ENCODE results near the gene ODC1.

DNA sequence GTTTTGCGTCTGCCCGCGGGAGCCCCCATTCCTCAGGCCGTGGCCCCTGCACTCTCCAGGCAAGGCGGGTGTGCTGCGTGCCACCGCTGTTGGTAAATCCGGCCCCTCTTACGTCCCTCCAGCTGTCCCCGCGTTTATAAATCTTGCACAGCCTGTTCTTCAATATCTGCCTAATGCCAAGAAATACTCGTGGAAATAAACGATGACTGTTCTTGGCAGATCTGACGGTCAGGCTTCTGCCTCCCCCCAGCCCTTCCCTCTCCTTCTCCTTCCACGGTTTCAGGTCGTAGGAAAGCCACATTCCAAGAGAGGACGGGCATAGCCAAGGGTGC, 20.5 kb downstream of the ODC1 start:
- TF ChIP-seq, protein P1, sequence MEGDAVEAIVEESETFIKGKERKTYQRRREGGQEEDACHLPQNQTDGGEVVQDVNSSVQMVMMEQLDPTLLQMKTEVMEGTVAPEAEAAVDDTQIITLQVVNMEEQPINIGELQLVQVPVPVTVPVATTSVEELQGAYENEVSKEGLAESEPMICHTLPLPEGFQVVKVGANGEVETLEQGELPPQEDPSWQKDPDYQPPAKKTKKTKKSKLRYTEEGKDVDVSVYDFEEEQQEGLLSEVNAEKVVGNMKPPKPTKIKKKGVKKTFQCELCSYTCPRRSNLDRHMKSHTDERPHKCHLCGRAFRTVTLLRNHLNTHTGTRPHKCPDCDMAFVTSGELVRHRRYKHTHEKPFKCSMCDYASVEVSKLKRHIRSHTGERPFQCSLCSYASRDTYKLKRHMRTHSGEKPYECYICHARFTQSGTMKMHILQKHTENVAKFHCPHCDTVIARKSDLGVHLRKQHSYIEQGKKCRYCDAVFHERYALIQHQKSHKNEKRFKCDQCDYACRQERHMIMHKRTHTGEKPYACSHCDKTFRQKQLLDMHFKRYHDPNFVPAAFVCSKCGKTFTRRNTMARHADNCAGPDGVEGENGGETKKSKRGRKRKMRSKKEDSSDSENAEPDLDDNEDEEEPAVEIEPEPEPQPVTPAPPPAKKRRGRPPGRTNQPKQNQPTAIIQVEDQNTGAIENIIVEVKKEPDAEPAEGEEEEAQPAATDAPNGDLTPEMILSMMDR (conservative IDR thresholded peaks at IDR 0.05; ENCODE audit: low read depth in 2 of 2) = no peak
- no peak for TF ChIP-seq EZH2phosphoT487 (IDR thresholded peaks at IDR 0.05; ENCODE audit: unreplicated experiment)
- TF ChIP-seq EZH2 (IDR thresholded peaks at IDR 0.05; ENCODE audit: low read depth, unreplicated experiment) = no peak
- TF ChIP-seq, protein P2, sequence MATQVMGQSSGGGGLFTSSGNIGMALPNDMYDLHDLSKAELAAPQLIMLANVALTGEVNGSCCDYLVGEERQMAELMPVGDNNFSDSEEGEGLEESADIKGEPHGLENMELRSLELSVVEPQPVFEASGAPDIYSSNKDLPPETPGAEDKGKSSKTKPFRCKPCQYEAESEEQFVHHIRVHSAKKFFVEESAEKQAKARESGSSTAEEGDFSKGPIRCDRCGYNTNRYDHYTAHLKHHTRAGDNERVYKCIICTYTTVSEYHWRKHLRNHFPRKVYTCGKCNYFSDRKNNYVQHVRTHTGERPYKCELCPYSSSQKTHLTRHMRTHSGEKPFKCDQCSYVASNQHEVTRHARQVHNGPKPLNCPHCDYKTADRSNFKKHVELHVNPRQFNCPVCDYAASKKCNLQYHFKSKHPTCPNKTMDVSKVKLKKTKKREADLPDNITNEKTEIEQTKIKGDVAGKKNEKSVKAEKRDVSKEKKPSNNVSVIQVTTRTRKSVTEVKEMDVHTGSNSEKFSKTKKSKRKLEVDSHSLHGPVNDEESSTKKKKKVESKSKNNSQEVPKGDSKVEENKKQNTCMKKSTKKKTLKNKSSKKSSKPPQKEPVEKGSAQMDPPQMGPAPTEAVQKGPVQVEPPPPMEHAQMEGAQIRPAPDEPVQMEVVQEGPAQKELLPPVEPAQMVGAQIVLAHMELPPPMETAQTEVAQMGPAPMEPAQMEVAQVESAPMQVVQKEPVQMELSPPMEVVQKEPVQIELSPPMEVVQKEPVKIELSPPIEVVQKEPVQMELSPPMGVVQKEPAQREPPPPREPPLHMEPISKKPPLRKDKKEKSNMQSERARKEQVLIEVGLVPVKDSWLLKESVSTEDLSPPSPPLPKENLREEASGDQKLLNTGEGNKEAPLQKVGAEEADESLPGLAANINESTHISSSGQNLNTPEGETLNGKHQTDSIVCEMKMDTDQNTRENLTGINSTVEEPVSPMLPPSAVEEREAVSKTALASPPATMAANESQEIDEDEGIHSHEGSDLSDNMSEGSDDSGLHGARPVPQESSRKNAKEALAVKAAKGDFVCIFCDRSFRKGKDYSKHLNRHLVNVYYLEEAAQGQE (IDR thresholded peaks at IDR 0.05; ENCODE audit: unreplicated experiment) = no peak
- no peak for TF ChIP-seq POLR2AphosphoS5 (IDR thresholded peaks at IDR 0.05; ENCODE audit: low read depth)
- no peak for TF ChIP-seq CREB1 (CRISPR knock-in tag; IDR thresholded peaks at IDR 0.05; ENCODE audit: low read depth)
- TF ChIP-seq, protein P3, sequence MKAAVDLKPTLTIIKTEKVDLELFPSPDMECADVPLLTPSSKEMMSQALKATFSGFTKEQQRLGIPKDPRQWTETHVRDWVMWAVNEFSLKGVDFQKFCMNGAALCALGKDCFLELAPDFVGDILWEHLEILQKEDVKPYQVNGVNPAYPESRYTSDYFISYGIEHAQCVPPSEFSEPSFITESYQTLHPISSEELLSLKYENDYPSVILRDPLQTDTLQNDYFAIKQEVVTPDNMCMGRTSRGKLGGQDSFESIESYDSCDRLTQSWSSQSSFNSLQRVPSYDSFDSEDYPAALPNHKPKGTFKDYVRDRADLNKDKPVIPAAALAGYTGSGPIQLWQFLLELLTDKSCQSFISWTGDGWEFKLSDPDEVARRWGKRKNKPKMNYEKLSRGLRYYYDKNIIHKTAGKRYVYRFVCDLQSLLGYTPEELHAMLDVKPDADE (IDR thresholded peaks at IDR 0.05) = no peak
- TF ChIP-seq JUNB (IDR thresholded peaks at IDR 0.05; ENCODE audit: unreplicated experiment) = no peak
- no peak for TF ChIP-seq ZNF114 (CRISPR knock-in tag; IDR thresholded peaks at IDR 0.05)
- TF ChIP-seq ZNF331 (CRISPR knock-in tag; IDR thresholded peaks at IDR 0.05; ENCODE audit: low read depth) = no peak
- no peak for TF ChIP-seq STAT1 (IDR thresholded peaks at IDR 0.05; ENCODE audit: unreplicated experiment)
- TF ChIP-seq, protein P4, sequence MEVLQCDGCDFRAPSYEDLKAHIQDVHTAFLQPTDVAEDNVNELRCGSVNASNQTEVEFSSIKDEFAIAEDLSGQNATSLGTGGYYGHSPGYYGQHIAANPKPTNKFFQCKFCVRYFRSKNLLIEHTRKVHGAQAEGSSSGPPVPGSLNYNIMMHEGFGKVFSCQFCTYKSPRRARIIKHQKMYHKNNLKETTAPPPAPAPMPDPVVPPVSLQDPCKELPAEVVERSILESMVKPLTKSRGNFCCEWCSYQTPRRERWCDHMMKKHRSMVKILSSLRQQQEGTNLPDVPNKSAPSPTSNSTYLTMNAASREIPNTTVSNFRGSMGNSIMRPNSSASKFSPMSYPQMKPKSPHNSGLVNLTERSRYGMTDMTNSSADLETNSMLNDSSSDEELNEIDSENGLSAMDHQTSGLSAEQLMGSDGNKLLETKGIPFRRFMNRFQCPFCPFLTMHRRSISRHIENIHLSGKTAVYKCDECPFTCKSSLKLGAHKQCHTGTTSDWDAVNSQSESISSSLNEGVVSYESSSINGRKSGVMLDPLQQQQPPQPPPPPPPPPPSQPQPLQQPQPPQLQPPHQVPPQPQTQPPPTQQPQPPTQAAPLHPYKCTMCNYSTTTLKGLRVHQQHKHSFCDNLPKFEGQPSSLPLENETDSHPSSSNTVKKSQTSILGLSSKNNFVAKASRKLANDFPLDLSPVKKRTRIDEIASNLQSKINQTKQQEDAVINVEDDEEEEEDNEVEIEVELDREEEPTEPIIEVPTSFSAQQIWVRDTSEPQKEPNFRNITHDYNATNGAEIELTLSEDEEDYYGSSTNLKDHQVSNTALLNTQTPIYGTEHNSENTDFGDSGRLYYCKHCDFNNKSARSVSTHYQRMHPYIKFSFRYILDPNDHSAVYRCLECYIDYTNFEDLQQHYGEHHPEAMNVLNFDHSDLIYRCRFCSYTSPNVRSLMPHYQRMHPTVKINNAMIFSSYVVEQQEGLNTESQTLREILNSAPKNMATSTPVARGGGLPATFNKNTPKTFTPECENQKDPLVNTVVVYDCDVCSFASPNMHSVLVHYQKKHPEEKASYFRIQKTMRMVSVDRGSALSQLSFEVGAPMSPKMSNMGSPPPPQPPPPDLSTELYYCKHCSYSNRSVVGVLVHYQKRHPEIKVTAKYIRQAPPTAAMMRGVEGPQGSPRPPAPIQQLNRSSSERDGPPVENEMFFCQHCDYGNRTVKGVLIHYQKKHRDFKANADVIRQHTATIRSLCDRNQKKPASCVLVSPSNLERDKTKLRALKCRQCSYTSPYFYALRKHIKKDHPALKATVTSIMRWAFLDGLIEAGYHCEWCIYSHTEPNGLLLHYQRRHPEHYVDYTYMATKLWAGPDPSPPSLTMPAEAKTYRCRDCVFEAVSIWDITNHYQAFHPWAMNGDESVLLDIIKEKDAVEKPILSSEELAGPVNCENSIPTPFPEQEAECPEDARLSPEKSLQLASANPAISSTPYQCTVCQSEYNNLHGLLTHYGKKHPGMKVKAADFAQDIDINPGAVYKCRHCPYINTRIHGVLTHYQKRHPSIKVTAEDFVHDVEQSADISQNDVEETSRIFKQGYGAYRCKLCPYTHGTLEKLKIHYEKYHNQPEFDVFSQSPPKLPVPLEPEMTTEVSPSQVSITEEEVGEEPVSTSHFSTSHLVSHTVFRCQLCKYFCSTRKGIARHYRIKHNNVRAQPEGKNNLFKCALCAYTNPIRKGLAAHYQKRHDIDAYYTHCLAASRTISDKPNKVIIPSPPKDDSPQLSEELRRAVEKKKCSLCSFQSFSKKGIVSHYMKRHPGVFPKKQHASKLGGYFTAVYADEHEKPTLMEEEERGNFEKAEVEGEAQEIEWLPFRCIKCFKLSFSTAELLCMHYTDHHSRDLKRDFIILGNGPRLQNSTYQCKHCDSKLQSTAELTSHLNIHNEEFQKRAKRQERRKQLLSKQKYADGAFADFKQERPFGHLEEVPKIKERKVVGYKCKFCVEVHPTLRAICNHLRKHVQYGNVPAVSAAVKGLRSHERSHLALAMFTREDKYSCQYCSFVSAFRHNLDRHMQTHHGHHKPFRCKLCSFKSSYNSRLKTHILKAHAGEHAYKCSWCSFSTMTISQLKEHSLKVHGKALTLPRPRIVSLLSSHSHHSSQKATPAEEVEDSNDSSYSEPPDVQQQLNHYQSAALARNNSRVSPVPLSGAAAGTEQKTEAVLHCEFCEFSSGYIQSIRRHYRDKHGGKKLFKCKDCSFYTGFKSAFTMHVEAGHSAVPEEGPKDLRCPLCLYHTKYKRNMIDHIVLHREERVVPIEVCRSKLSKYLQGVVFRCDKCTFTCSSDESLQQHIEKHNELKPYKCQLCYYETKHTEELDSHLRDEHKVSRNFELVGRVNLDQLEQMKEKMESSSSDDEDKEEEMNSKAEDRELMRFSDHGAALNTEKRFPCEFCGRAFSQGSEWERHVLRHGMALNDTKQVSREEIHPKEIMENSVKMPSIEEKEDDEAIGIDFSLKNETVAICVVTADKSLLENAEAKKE (CRISPR knock-in tag; IDR thresholded peaks at IDR 0.05) = no peak
